Stimulated activated CD4-positive, alpha-beta T cell treated with anti-CD3 and anti-CD28 coated beads, Interleukin-2, amount 100 ng/mL, for 24 hours (primary cell): Measurements from ENCODE around the gene FLNA.
A peak's percentile ranks its signal among the peaks of the same experiment; 100 is the strongest.
"Not testable (repeated sequence)": the region's sequence is repeated elsewhere in the genome, so short reads cannot be mapped to it uniquely, and the experiment has no call there.

Experiments
- DNase-seq, 2 donors: peaks; one replicate each; pipeline ENCODE4 v3.0.0-alpha.2; 2020

Gene FLNA

DNA sequence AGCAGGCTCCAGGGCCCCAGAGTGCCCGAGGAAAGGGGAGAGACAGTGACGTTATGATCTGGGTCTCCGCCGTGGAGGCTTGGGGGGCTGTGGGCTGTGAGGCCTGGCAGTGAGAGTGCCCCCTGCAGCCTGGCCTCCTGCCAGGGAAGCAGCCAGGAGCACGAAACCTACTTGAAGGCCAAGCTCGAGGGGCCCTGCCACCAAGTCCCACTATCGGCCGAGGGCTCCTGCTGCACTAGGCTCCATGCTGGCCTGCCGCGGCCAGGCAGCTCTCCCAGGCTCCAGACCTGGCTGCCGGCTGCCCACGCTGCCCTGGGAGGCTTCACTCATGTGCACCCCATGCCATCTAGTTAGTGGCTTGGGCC, 18.7 kb downstream of the FLNA start:
- no peak for DNase-seq

DNA sequence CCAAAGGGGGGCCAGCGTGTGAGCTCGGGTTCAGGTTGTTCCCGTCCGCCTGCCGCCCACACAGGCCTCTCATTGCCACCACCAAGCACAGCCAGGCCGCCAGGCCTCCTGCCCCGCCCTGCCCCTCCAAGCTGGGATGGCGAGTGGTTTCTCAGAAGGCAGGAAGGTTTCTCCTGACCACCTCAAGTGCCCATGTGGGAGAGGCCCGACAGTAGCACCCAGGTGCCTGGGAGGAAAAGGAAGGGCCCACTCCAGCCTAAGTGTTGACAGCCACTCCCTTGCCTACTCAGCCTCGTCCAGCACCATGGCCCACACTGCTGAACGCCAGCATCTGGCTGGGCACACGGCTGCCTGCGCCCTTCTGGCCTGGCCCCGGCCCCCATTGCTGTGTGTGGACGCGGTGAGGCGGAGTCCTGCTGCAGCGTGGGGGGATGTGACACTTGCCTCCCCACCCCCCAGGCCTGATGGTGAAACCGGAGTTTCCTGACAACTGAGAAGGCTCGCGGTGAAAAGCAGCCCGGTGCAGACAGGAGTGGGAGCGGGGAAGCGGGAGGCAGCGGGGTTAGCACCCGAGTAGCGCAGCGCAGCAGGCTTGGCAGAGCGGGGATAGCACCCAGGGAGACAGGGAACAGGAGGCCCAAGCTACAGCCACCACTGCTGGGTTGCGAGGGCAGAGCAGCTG, 19.2 kb downstream of the FLNA start:
- no peak for DNase-seq

DNA sequence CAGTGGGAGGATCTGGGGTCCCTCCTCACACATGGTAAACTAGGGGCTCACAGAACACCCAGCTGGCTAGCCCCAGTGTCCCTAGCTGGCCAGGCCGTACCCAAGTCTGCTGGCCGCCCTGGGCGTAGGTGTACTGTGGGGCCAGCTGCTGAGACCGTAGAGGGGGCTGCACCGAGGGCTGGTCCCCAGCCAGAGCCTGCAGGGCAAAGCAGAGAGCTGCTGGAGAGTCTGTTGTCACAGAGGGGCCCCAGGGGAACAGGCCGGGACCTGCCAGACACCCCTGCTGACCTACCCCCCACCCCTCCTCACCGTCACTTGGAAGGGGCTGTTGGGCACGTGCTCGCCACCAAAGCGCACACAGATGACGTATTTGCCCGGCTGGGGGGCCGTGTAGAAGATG, 19.9 kb downstream of the FLNA start:
- no peak for DNase-seq

GRCh38 chrX:154354013-154354412, 20.4 kb downstream of the FLNA start:
- no peak for DNase-seq

DNA sequence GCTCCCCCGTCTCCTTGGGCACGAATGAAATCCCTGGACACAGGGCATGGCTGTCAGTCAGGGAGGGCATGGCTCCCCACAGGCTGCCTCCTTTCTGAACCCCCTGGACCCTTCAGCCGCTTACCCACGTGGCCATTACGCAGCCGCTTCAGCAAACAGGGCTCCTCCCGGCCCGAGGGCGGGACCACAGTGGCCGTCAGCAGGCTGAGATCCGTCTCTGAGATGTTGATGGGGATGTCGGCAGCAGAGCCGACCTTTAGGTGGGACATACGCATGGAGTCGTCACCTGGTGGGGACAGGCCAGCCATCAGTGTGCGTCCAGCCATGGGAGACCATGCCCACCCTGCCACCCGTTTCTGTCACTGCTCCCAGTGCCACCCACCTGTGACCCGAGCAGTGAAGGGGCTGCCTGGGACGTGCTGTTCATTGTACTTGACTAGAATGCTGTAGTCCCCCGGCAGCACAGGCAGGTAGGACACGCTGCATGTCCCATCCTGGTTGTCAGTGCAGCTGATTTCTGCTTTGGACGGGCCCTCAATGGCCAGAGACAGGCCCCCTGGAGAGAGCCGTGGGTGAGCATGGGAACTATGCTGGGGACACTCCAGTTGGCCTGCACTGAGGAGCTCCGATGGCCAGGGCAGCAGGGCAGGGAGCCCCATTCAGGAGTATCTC, 21.1 kb downstream of the FLNA start:
- no peak for DNase-seq

- DNase-seq = no peak
Measured at GRCh38 chrX:154352466-154352865, 22.0 kb downstream of the FLNA start.

- no peak for DNase-seq
Measured at GRCh38 chrX:154352012-154352401, 22.4 kb downstream of the FLNA start.

DNA sequence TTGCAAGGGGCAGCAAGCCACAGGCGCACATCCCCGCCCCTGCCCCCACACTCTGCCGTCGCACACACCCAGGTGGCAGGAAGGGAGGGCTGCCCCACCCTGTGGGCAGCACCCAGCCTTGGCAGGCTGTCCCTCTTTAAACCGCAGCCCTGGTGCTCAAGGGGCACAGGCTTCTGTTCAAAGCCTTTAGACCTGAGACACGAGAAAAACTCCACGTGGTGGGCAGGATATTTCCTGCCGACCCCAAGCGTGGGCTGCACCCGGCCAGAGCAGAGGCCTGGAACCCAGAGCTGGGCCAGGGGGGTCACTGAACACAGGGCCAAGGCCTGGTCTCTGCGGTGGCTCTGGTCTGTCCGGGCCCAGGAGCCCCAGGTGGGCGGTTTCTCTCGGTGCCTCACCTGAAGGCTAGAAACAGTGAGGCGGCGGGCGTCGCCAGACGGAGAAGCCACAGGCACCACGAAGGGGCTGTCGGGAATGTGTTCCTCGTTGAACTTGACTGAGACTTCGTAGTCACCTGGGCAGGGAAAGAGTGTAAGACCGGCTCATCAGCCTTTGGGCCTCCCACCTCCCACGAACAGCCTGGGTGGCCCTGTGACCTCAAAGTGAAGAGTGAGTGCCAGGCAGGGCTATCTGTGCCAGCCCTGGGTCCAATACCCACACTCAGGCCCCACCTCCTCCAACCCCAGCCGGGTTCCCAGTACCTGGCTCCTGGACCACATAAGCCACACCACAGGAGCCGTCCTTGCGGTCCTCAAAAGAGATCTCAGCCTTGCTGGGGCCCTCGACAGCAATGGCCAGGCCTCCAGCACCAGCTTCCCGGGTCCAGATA, 23.0 kb downstream of the FLNA start:
- no peak for DNase-seq

- no peak for DNase-seq
Measured at GRCh38 chrX:154350429-154351182, 23.8 kb downstream of the FLNA start.

DNA sequence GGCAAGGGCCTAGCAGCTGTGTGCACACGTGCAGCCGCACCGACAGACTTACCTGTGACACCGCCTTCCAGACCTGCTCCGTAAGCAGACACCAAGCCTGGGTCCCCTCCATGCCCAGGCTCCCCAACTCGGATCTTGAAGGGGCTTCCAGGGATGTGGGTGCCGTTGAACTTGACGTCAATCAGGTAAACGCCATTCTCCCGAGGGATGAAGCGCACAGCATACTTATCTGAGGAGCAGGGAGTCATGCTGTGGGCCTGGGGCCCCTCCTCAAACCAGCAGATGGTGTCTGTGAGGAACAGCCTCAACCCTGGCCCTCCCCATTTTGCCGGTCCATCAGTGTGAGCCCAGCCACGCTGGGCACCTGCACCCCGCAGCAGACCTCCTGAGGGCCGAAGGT, 24.5 kb downstream of the FLNA start:
- no peak for DNase-seq

GRCh38 chrX:154349359-154349935, 25.0 kb downstream of the FLNA start:
- DNase-seq = no peak

DNA sequence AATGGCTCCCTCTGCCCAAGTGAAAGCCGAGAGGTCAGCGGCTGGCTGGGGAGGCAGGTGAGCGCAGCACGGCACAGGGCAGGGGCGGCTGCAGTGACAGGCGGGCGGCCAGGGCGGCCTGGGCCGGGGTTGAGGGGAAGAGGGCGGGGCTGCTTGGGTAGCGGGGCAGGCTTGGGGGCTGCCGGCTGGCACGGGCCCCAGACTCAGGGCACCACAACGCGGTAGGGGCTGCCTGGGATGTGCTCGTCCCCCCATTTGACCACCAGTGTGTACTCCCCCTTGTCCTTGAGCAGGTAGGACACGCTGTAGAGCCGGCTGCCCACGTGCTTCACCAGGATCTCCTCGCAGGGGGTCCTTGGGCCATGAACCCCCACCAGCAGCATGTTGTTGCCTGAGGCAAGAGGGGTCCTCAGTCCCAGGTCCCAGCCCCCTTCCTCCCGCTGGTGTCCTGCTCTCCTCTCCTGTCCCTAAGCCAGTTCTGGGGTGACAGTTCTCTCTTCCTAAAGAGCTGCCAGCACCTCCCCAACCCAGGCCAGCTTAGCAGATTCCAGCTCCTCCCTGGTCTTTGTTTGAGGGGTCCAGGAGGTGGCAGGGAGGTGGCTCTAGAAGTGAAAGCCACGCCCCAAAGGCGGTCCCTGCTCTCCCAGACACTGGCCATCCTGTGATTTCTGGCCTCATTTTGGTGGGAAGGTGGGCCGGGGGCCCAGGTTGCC, 25.6 kb downstream of the FLNA start:
- no peak for DNase-seq

GRCh38 chrX:154348114-154348531, 26.3 kb downstream of the FLNA start:
- no peak for DNase-seq

GRCh38 chrX:154343620-154344019, 30.8 kb downstream of the FLNA start:
- not testable (repeated sequence) for DNase-seq

GRCh38 chrX:154343063-154343462, 31.4 kb downstream of the FLNA start:
- DNase-seq = not testable (repeated sequence)

DNA sequence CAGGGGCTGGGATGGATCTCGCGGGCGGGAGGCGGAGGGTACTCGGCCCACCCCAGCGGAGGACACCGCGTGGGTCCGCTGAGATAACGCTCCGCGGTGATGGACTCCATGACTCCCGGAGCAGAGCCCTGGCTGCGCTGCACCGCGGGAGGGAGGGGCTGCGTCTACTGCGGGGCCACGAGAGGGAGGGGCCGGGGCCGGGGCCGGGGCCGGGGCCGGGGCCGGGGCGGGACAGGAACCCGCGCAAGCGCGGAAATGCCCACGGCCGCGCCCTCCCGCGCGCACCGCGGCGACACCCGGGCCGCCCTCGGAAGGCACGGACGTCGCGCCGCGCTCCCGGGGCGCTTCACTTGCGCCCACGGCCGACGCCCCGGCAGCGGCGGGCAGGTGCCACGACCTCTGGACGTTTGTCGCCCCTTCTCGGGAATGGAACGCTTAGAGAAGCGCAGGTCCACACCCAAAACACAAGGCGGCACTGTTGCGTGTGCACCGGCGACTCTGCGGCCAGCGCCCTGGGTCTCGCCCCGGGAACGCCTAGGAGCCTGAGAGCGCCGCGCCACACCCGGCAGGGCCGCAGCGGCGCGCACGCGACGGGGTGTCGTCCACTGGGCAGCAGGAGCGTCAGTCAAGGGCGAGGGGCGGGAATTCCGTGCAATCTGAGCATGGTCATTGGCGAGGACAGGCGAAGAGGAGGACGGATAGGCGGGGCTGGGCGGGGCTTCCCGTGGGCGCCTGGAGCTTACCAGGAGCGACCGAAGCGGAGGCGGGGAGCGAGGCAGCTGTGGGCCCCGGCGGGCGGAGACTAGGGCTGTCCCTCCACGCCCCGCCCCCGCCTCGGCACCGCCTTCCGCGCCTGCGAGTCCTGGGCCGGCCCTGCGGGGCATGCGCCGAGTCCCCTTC, 32.8 kb downstream of the FLNA start:
- not testable (repeated sequence) for DNase-seq

- peak; percentile 46 to 55 for DNase-seq
Measured at GRCh38 chrX:154334496-154334895, 39.9 kb downstream of the FLNA start.

- no peak for DNase-seq
Measured at GRCh38 chrX:154333837-154334271, 40.6 kb downstream of the FLNA start.

GRCh38 chrX:154333116-154333515, 41.3 kb downstream of the FLNA start:
- DNase-seq = no peak

- DNase-seq = no peak
Measured at GRCh38 chrX:154332561-154332960, 41.9 kb downstream of the FLNA start.

GRCh38 chrX:154329294-154329693, 45.1 kb downstream of the FLNA start:
- DNase-seq = no peak
